HG03159 (cell line): ENCODE data around the gene GRK6.
"Not testable (repeated sequence)": the region's sequence is repeated elsewhere in the genome, so short reads cannot be mapped to it uniquely, and the experiment has no call there.

Experiments
- ATAC-seq: cut with Tn5 transposase; IDR thresholded peaks from one replicate; pipeline ENCODE4 v1.9.1; 2021; ENCODE audit warnings: mild to moderate bottlenecking, moderate library complexity; ENCODE audit not compliant: unreplicated experiment

Gene GRK6

GRCh38 chr5:177483042-177483441 lies 56.6 kb downstream of the GRK6 start:
- ATAC-seq, result no peak

- no peak for ATAC-seq
Observed at GRCh38 chr5:177483994-177484901, 57.8 kb downstream of the GRK6 start.

GRCh38 chr5:177484902-177485549 lies 58.5 kb downstream of the GRK6 start:
- ATAC-seq, result no peak

- not testable (repeated sequence) for ATAC-seq
Observed at GRCh38 chr5:177485753-177486152, 59.3 kb downstream of the GRK6 start.

GRCh38 chr5:177486256-177486655 lies 59.8 kb downstream of the GRK6 start:
- ATAC-seq, result no peak

GRCh38 chr5:177487144-177487543 lies 60.7 kb downstream of the GRK6 start:
- no peak for ATAC-seq

GRCh38 chr5:177487975-177488374 lies 61.5 kb downstream of the GRK6 start:
- no peak for ATAC-seq

GRCh38 chr5:177489119-177489716 lies 62.7 kb downstream of the GRK6 start:
- no peak for ATAC-seq

GRCh38 chr5:177490311-177490991 lies 64.0 kb downstream of the GRK6 start:
- ATAC-seq, result no peak

GRCh38 chr5:177490992-177491391 lies 64.5 kb downstream of the GRK6 start:
- ATAC-seq, result no peak

- ATAC-seq, result no peak
Observed at GRCh38 chr5:177491429-177491945, 65.0 kb downstream of the GRK6 start.

GRCh38 chr5:177491983-177492746 lies 65.7 kb downstream of the GRK6 start:
- no peak for ATAC-seq
